ENCODE results near the gene EML1. TPM values are rescaled to one million over a fixed set of nuclear protein-coding genes. Genes with fewer than 3 reads are reported as not detected.

Gene EML1
- total RNA-seq, 2 experiments from 2014 or later, result 0.59 TPM; not detected in 1

DNA sequence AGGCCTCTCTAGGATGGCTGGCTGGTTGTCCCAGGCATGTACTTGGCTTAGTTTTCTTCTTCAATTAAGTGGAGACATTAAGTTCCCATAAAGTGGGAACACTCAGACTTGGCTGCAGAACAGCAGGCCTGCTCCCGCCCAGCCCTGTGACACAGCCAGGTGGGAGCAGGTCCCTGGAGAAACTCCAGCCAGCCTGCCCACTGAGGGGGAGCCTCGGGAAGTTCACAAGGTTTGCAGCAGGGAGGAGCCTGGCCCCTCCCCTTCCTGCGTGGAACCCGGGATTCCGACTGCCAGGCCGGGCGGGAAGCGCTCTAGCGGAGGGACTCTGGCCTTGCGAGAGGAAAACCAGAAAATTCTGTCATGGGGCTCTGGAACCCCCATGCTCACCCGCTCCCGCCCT lies 173.7 kb downstream of the EML1 start:
- ChIA-PET POLR2A (no interaction called here), CTCF (no interaction called here)
- H3K36me3 Mint-ChIP-seq (ENCODE audit: low read depth), result no peaks in the 10 kb centered on the region
- Histone ChIP-seq H3K4me1 (ENCODE audit: insufficient read depth, low read length) (peaks cover 5% of the 10 kb centered on the region), H3K36me3 (ENCODE audit: insufficient read depth, low read length) (no peaks in the 10 kb centered on the region), H3K27ac (ENCODE audit: low read depth in 1 of 2, low read length in 2 of 2) (no peak overlapping the region), H3K27me3 (ENCODE audit: control insufficient read depth in 1 of 2, insufficient read depth in 2 of 2, low read length in 2 of 2) (peaks cover 7 to 12% of the 10 kb centered on the region in 2 experiments), H3K4me3 (ENCODE audit: low read length) (no peak overlapping the region), H3K9me3 (ENCODE audit: control insufficient read depth in 1 of 2, insufficient read depth in 1 of 2, low read length in 2 of 2) (peaks cover 0 to 6% of the 10 kb centered on the region in 2 experiments)
- no peak overlapping the region for H3K4me3 Mint-ChIP-seq
- DNase-seq (no peak), ATAC-seq (ENCODE audit: poor library complexity) (no peak)
- H3K9me3 Mint-ChIP-seq, result no peaks in the 10 kb centered on the region
- intact Hi-C loops (cut with DNase I, micrococcal nuclease), result no loop called here
- H3K27ac Mint-ChIP-seq, result no peak overlapping the region
- peaks cover 53% of the 10 kb centered on the region for H3K27me3 Mint-ChIP-seq
- H3K4me1 Mint-ChIP-seq (ENCODE audit: low read depth), result peaks cover 4% of the 10 kb centered on the region
- TF ChIP-seq, protein P1, sequence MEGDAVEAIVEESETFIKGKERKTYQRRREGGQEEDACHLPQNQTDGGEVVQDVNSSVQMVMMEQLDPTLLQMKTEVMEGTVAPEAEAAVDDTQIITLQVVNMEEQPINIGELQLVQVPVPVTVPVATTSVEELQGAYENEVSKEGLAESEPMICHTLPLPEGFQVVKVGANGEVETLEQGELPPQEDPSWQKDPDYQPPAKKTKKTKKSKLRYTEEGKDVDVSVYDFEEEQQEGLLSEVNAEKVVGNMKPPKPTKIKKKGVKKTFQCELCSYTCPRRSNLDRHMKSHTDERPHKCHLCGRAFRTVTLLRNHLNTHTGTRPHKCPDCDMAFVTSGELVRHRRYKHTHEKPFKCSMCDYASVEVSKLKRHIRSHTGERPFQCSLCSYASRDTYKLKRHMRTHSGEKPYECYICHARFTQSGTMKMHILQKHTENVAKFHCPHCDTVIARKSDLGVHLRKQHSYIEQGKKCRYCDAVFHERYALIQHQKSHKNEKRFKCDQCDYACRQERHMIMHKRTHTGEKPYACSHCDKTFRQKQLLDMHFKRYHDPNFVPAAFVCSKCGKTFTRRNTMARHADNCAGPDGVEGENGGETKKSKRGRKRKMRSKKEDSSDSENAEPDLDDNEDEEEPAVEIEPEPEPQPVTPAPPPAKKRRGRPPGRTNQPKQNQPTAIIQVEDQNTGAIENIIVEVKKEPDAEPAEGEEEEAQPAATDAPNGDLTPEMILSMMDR (IDR thresholded peaks at IDR 0.05), result no peak

DNA sequence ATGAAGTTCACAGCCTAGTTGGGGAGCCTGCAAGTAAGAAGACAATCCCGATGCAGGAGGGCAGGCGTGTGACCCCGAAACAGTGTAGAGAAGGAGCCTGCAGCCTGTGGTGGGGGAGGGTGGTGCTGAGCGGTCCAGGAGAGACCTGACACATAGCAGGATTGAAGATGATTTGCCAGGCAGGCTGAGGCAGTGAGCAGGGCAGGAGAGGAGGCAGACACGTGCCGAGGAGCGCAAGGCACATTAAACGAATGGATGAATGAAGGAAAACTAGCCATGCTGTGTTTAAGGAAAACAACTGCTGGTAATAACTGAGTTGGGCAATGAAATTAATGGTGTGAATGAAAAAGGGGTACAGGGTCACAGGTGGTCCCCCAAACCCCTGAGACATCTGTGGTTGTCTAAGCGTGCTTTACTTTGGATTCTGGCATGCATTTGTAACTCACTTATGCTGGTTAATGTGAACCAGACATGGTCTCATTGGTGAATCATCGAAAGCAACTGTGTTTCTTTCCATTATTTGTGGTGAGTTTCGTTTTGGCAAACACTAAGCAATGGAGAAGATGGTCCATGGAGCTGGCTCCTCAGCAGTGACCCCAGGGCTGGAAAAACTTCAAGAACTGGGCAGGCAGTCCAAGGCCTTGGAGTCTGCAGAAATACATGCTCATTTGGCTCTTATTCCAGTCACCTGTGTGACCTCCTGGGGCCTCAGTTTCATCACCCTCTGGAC lies 175.1 kb downstream of the EML1 start:
- ChIA-PET CTCF (no interaction called here), POLR2A (no interaction called here)
- peak overlapping the region; percentile 71 for H3K4me3 Mint-ChIP-seq
- ATAC-seq (ENCODE audit: poor library complexity) (no peak), DNase-seq (no peak)
- no peak overlapping the region for H3K27ac ChIP-seq (ENCODE audit: low read depth in 1 of 2, low read length in 2 of 2)
- TF ChIP-seq, protein P1 (IDR thresholded peaks at IDR 0.05), result no peak
- peaks cover 14% of the 10 kb centered on the region for H3K4me1 Mint-ChIP-seq (ENCODE audit: low read depth)
- H3K36me3 ChIP-seq (ENCODE audit: insufficient read depth, low read length), result no peaks in the 10 kb centered on the region
- H3K27ac Mint-ChIP-seq, result no peak overlapping the region
- H3K4me1 ChIP-seq (ENCODE audit: insufficient read depth, low read length), result peaks cover 12% of the 10 kb centered on the region
- peaks cover 8% of the 10 kb centered on the region for H3K36me3 Mint-ChIP-seq (ENCODE audit: low read depth)
- H3K4me3 ChIP-seq (ENCODE audit: low read length), result no peak overlapping the region
- peaks cover 39% of the 10 kb centered on the region for H3K27me3 Mint-ChIP-seq
- H3K27me3 ChIP-seq (ENCODE audit: control insufficient read depth in 1 of 2, insufficient read depth in 2 of 2, low read length in 2 of 2), result peaks cover 3% of the 10 kb centered on the region in 2 experiments
- intact Hi-C loops (cut with DNase I, micrococcal nuclease), result no loop called here
- H3K9me3 Mint-ChIP-seq, result no peaks in the 10 kb centered on the region
- H3K9me3 ChIP-seq (ENCODE audit: control insufficient read depth in 1 of 2, insufficient read depth in 1 of 2, low read length in 2 of 2), result peaks cover 0 to 6% of the 10 kb centered on the region in 2 experiments

DNA sequence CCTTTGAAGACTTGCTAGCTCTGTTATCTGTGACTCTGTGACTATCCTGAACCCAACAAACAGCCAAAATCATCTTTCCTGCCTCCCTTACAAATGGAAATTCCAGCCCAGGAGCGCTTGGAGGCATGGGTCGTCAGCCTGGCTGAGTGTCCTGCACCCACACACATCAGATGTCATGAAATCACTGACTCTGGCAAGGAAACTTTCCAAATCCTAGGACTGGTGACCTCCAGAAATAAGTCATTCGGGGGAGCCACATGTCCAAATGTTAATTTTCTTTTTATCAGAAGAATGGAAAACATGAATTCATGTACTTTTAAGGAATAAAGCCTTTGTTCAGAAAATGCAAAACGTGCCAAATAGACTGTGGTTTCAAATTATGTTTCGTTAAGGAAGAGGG lies 175.7 kb downstream of the EML1 start:
- Histone ChIP-seq H3K4me1 (ENCODE audit: insufficient read depth, low read length) (peaks cover 12% of the 10 kb centered on the region), H3K9me3 (ENCODE audit: control insufficient read depth in 1 of 2, insufficient read depth in 1 of 2, low read length in 2 of 2) (peaks cover 0 to 6% of the 10 kb centered on the region in 2 experiments), H3K27ac (ENCODE audit: low read depth in 1 of 2, low read length in 2 of 2) (no peak overlapping the region), H3K4me3 (ENCODE audit: low read length) (no peak overlapping the region), H3K36me3 (ENCODE audit: insufficient read depth, low read length) (no peaks in the 10 kb centered on the region), H3K27me3 (ENCODE audit: control insufficient read depth in 1 of 2, insufficient read depth in 2 of 2, low read length in 2 of 2) (peaks cover 0 to 3% of the 10 kb centered on the region in 2 experiments)
- TF ChIP-seq, protein P1 (IDR thresholded peaks at IDR 0.05), result no peak
- peak overlapping the region; percentile 71 for H3K4me3 Mint-ChIP-seq
- ChIA-PET POLR2A (no interaction called here), CTCF (no interaction called here)
- H3K27ac Mint-ChIP-seq, result no peak overlapping the region
- ATAC-seq (ENCODE audit: poor library complexity) (no peak), DNase-seq (no peak)
- H3K9me3 Mint-ChIP-seq, result no peaks in the 10 kb centered on the region
- peaks cover 18% of the 10 kb centered on the region for H3K4me1 Mint-ChIP-seq (ENCODE audit: low read depth)
- peaks cover 36% of the 10 kb centered on the region for H3K27me3 Mint-ChIP-seq
- H3K36me3 Mint-ChIP-seq (ENCODE audit: low read depth), result peaks cover 8% of the 10 kb centered on the region
- intact Hi-C loops (cut with DNase I, micrococcal nuclease), result no loop called here

All from CD4-positive, alpha-beta T cell (primary cell).